Measurements from ENCODE around the gene RNF169. TPM values are rescaled to one million over a fixed set of nuclear protein-coding genes. Genes with fewer than 3 reads are reported as not detected.
"Not testable (repeated sequence)": the region's sequence is repeated elsewhere in the genome, so short reads cannot be mapped to it uniquely, and the experiment has no call there.

Gene RNF169
- total RNA-seq, 1 donor from 2014 or later = 23.5 TPM

- no peak for DNase-seq (ENCODE audit: low read depth, low spot score)
- no peak for TF ChIP-seq CTCF (conservative IDR thresholded peaks at IDR 0.05)
- peaks cover 37% of the 10 kb centered on the region for H3K4me1 Mint-ChIP-seq
- peaks cover 3% of the 10 kb centered on the region for H3K36me3 Mint-ChIP-seq (ENCODE audit: low read depth)
- no peaks in the 10 kb centered on the region for H3K9me3 Mint-ChIP-seq
- H3K27me3 Mint-ChIP-seq (ENCODE audit: low read depth) = no peaks in the 10 kb centered on the region
- peak overlapping the region; percentile 91 for H3K4me3 Mint-ChIP-seq
- no peak overlapping the region for H3K27ac Mint-ChIP-seq (ENCODE audit: unreplicated experiment)
Observed at GRCh38 chr11:74749965-74750296, 1.3 kb downstream of the RNF169 start.

DNA sequence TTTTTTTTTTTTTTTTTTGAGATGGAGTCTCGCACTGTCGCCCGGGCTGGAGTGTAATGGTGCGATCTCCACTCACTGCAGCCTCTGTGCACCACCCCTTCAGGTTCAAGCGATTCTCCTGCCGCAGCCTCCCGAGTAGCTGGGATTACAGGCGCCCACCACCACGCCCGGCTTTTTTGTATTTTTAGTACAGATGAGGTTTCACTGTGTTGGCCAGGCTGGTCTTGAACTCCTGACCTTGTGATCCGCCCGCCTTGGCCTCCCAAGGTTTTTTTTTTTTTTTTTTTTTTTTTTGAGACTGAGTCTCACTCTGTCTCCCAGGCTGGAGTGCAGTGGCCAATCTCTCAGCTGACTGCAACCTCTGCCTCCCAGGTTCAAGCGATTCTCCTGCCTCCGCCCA lies 1.9 kb downstream of the RNF169 start:
- H3K27ac Mint-ChIP-seq (ENCODE audit: unreplicated experiment); H3K36me3 Mint-ChIP-seq (ENCODE audit: low read depth); H3K9me3 Mint-ChIP-seq; H3K27me3 Mint-ChIP-seq (ENCODE audit: low read depth); DNase-seq (ENCODE audit: low read depth, low spot score): not testable (repeated sequence)
- Mint-ChIP-seq H3K4me3 (peak overlapping the region; percentile 91), H3K4me1 (peaks cover 41% of the 10 kb centered on the region)

DNA sequence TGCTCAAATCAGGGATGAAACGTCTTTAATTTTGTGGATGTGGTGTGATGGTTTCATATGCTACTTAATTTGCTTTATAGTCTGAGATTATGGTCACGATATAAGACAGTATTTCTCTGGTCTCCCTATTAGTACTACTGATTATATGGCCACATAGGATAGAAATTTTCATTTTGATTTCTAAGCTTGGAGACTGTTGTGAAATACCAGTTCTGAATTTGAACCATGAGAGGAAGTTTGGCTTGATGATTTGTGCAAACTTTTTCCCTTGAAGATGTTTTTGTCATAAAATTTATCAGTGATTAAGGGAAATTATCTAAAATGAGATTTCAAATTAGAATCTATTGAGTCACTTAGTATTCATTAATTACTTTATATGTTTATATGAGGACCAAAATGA lies 2.7 kb downstream of the RNF169 start:
- peaks cover 42% of the 10 kb centered on the region for H3K4me1 Mint-ChIP-seq
- peak overlapping the region; percentile 82 for H3K4me3 Mint-ChIP-seq
- no peak for TF ChIP-seq CTCF (conservative IDR thresholded peaks at IDR 0.05)
- peaks cover under 1% of the 10 kb centered on the region for H3K9me3 Mint-ChIP-seq
- DNase-seq (ENCODE audit: low read depth, low spot score) = no peak
- no peak overlapping the region for H3K27ac Mint-ChIP-seq (ENCODE audit: unreplicated experiment)
- H3K36me3 Mint-ChIP-seq (ENCODE audit: low read depth) = peaks cover 9% of the 10 kb centered on the region
- no peaks in the 10 kb centered on the region for H3K27me3 Mint-ChIP-seq (ENCODE audit: low read depth)

DNA sequence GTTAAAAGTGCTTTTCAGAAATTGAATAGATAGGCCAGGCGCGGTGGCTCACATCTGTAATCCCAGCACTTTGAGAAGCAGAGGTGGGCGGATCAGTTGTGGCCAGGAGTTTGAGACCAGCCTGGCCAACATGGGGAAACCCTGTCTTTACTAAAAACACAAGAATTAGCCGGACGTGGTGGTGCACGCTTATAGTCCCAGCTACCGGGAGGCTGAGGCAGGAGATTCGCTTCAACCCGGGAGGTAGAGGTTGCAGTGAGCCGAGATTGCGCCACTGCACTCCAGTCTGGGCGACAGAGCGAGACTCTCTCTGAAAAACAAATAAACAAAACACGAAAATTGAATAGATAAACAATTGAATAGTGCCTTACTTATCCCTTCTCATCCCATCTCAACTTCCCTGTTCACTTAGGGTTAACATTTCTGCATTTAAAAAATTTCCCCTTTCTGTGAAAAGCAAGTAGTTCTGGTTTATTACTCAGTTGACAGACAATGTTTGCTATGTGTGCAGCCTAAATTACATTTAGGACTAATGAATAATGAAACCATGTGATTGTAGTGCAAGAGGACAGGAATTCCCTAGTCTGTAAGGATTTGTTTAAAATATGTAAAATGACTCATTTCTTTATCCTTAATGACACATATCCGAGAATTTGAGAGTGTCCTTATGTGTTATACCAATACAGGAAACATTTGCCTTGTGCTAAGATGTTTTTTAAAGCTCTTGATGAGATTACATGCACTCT lies 6.0 kb downstream of the RNF169 start:
- TF ChIP-seq CTCF (conservative IDR thresholded peaks at IDR 0.05) = no peak
- Mint-ChIP-seq H3K36me3 (ENCODE audit: low read depth) (peaks cover 13% of the 10 kb centered on the region), H3K27ac (ENCODE audit: unreplicated experiment) (no peak overlapping the region), H3K4me3 (no peak overlapping the region), H3K9me3 (peaks cover 4% of the 10 kb centered on the region), H3K4me1 (peaks cover 24% of the 10 kb centered on the region), H3K27me3 (ENCODE audit: low read depth) (no peaks in the 10 kb centered on the region)
- no peak for DNase-seq (ENCODE audit: low read depth, low spot score)

- peaks cover 4% of the 10 kb centered on the region for H3K9me3 Mint-ChIP-seq
- no peak for DNase-seq (ENCODE audit: low read depth, low spot score)
- no peaks in the 10 kb centered on the region for H3K27me3 Mint-ChIP-seq (ENCODE audit: low read depth)
Observed at GRCh38 chr11:74755395-74755995, 6.8 kb downstream of the RNF169 start.

More at GRCh38 chr11:74755395-74755995, 6.8 kb downstream of the RNF169 start:
- no peak overlapping the region for H3K27ac Mint-ChIP-seq (ENCODE audit: unreplicated experiment)
- H3K4me1 Mint-ChIP-seq = peaks cover 17% of the 10 kb centered on the region
- no peak for TF ChIP-seq CTCF (conservative IDR thresholded peaks at IDR 0.05)
- peaks cover 11% of the 10 kb centered on the region for H3K36me3 Mint-ChIP-seq (ENCODE audit: low read depth)
- no peak overlapping the region for H3K4me3 Mint-ChIP-seq

Data from neural crest cell (in vitro differentiated cells).